SK-N-MC (cell line): ENCODE results near the gene CAPRIN1.

Source experiments
- EZH2 ChIP-seq: fragments of 200-600 bp; sonication (generic); IDR thresholded peaks from one replicate; pipeline ENCODE4 v1.6.1; 2017; ENCODE audit warnings: antibody characterized with exemption
- POLR2AphosphoS5 ChIP-seq: IDR thresholded peaks from 2 replicates; pipeline ENCODE4 v1.6.1; 2012; ENCODE audit warnings: mild to moderate bottlenecking, low read depth, low read length, borderline replicate concordance

GRCh38 chr11:34029176-34029575, 22.4 kb upstream of the CAPRIN1 start:
- TF ChIP-seq POLR2AphosphoS5 (no peak), EZH2 (no peak)
